GM21360 (cell line): ENCODE measurements around the gene DTNB.

ENCODE experiments used
- ATAC-seq: cut with Tn5 transposase; IDR thresholded peaks from one replicate; pipeline ENCODE4 v1.9.1; 2021; ENCODE audit warnings: mild to moderate bottlenecking, moderate library complexity; ENCODE audit not compliant: unreplicated experiment

The DTNB gene

DNA sequence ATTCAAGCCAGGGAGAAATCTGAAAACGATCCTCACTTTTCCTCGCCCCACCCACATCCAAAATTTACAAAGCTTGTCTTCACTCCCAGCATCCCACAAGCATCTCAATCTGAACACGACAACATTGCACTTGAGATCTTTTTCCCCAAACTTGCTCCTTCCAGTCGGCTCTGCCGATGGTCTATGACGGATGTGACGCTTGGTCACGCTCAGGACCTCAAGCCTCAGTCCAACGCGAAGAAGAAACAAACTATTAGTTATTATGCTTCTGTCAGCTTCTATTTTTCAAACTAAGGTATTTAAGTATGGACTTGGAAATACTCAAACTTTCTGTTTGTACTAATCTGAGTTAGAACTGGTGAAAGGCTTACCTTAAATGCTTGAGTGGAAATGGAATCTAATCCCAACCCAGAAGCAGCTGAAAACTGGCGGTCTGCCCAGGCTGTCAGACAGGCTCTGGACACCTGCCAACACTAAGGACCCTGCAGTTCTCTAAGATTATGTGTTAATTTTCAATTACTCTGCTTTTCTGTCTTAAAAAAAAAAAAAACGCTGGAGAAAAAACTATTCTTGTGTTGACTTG is 199.5 kb downstream of the DTNB start:
- no peak for ATAC-seq

DNA sequence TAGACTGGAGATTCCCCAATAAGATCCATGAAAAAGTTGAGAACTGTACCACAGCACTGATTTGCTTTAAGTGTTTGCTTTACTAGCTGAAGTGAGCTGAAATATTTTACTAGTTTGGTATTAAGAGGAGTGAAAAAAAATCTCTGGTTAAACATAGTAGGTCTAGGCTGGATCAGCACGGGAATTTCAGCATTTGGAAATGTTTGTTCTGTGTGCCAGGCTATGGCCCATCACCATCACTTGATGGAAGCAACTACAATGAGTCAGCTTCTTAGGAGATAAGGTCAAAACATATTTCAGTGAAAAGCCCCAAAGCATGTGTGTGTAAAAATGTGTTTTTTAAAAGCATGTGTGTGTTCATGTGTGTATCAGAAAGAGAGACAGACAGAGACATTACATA is 200.2 kb downstream of the DTNB start:
- no peak for ATAC-seq

DNA sequence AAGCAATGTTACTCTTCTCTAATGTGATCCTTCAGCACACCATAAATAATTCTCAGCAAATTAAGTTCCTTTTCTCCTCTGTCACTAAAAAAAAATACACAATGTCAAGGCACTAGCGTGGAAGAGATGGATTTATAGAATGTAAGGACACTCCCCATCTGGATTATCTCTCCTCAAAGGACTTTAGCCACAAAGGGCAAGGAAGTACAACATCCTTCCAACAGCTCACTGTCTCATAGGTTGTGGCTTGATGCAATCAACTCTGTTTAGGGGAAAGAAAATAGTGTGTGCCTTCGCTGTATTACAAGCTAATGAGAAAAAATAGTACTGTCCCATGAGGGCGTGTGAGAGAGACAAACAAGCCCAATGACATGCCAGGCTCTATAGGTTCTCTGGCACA is 202.6 kb downstream of the DTNB start:
- no peak for ATAC-seq

DNA sequence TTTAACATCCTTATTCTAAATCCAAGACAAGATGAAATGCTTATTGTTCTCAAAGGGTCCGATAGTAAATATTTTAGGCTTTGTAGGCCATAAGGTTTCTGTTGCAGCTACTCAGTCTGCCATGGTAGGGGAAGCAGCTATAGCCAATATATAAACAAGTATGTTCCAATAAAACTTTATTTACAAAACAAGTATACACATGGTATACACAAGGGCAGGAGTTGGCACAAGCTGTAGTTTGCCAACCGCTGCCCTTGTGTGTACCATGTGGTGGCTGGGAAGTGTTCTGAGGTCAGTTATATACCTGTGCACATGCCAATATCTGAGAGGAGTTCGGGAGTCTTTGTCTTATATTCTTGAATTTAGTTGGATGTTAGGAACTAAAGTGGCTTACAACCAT is 205.6 kb downstream of the DTNB start:
- no peak for ATAC-seq

DNA sequence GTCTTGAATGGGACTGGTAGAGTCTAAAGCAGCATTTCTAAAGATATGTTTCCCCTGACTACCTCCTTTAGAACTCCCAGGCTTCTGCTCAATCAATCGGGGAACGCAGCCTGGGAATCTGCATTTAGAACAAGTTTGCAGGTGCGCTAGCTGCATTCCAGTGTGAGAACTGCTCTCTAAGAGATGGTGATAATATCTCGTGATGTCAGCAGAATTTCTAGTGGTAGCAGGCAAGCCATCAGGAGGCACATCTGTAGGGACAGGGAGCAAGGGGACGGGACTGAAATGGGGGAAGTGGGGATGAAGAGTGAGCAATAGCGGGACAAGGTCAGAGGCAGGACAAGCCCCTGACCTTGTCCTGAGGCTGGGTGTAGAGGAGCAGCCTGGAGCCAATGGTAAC is 211.4 kb downstream of the DTNB start:
- ATAC-seq: no peak

DNA sequence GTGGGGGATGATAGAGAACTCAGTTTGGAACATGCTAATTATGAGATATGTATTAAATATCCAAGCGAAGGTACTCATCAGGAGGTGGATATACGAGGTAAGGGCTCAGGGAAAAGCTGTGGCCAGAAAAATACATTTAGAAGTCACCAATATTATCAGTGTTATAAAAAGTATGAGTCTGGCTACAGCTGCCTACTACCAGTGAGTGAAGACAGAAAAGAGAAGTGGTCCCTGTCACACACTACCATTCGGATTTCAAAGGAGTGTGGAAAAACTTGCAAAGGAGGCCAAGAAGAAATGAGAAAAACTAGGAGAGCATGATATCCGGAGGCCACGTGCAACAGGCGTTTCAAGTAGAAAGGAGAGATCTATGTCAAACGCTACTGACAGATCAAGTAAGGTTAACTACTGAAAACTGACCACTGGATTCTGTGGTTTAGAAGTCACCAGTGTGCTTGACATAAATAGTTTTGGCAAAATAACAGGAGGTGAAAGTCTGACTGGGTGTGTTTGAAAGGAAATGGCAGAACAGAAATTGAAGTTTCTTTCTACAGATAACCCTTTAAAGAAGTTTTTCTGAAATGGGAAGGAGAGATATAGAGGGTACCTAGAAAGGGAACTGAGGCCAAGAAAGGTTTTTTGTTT is 213.0 kb downstream of the DTNB start:
- no peak for ATAC-seq

DNA sequence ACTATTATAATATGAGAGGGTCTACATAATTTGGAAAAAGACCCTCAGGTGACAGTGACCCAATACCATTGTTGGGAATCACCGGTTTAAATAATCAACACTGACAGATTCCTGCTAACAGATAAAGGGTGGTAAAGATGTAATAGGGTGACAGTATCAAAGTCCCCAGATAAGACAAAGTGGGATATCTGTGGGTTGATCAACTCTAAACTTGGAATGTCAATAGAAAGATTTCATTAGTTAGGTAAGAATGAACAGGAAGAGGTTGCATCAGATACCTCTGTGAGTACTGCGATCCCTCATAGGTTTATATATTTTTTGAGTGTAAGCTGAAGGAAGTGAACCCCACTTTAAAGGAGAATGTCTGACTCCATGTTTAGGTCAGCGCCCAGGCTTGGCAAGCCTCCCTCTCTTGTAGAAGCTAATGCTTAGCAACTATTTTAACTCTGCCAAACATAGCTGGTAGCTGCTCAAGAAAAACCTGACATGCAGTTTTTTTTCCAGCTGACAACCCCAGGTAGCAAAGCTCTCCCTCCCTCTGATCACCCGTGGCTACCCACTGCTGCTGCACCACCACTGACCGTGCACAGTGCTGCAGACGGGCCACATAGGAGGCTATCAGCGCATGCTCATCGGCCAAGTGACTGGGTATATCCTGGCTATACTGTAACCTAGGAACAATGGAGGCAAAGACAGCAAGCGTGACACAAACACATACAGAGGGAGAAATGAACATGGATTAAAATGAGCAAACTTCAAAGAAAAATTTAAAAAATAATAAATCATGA is 218.4 kb downstream of the DTNB start:
- ATAC-seq: no peak

DNA sequence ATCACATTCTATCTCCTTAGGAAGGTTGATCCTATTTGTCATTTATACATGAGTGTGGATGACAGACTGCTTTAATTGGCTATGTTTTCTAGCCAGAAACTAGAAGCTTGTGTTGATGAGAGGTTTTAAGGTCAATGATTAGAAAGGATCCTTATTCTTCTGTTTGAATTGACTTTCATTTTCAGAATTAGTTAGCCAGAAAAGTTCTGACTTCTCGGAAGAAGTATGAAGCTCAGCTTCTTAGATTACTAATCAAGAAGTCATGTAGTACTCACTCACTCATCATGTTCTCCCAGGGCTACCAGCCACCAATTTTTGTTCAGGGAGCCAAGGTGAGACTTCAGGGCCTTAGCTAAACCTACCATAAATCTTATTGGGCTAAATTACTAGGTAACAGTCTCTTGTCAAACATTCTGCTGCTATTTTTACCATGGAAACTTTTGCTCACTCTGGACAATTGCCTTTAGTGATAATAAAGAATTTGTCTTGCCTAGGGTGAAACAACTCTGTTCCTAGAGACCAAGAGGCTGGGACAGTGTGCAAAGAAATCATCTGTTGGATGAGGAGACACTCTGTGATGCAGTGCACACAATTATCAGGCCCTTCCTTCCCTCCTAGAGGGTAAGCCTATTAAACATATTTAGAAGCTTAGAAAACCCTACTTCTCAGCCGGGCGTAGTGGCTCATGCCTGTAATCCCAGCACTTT is 220.0 kb downstream of the DTNB start:
- no peak for ATAC-seq

DNA sequence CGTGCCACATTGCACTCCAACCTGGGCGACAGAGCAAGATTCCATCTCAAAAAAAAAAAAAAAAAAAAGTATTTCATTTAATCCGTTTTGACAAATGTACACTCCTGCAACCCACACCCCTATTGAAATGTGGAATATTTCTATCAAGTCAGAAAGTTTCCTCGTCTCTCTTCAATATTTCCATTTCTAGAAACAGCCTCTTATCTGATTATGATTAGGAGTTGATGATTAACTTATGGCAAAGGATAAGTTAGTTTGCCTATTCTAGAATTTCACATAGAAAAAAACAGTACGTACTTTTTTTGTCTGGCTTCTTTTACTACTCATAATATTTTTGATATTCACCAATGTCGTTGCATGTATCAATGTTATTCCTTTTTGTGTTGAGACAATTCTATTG is 224.6 kb downstream of the DTNB start:
- ATAC-seq: no peak

DNA sequence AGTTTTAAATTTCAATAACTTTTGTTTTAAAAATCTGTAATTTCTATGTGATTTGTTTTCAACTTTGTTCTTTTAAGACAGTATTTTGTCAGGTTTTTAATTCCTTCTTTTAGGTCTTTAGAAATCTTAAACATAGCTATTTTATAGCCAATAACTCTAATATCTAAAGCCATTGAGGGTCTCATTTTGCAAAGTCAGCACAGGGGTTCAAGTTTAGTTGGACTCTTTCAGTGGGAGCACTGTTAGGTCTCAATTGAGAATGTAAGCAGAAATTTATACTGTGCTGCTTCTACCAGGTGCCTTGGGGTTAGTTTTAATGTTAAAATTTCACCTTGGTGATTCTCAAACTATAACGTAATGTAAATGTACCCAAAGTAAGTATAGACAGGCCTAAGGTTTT is 226.4 kb downstream of the DTNB start:
- ATAC-seq: no peak

DNA sequence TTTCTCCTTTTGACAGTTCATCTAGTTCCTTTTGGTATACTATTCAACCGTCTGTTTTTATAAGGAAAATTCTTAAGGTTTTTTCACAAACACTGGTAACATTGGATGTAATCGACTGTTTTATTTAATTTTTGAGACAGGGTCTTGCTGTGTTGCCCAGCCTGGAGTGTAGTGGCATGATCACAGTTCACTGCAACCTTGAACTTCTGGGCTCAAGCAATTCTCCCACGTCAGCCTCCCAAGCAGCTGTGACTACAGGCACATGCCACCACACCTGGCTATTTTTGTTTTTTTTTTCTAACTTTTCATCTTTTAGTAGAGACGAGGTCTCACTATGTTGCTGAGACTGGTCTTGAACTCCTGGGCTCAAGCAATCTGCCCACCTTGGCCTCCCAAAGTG is 227.3 kb downstream of the DTNB start:
- ATAC-seq: no peak

DNA sequence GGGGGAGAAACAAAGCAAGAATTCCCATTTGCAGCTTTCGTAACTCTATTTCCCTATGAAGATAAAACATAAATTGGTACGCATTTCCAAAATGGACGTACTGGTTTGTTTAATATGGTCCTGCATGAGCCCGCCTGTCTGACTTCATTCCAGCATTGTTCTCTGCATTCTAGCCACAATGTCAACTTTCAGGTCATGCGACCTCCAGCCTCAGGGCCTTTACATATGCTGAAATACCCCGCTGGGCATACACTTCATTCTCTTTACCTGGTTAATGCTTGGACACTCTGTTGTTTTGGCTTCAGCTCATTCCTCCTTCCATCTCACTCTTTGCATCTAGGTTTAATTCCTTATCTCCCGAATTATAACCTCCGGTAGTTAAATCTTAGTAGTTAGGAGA is 227.9 kb downstream of the DTNB start:
- ATAC-seq: no peak

DNA sequence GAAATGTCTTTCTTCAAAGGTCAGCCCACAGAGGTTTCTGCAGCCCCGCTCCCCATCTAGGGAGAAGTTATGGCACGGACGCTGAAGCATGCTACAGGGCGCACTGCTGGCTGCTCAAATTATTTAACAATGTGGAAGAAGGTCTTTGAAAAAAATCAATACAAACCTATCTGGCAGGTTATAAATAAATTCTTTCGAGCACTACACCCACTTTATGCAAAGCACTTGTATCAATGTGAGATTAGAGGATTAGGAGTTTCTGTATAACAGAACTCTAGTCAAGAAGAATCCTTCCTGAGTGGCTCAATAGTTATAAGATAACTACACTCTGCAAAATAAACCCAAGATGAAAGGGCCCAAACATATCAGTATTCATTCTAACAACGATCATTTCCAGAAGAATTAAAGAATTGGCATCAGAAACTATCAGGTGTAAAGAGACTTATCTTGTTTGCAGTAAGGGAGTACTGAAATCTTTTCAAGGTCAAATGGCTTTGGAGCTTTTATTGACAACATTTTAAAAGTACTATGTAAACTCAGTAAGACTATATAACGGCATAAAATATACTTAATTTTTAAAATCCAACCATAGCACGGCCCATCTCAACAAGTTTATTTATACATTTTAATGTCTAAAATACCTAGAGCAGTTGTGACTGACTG is 228.6 kb downstream of the DTNB start:
- ATAC-seq: no peak

DNA sequence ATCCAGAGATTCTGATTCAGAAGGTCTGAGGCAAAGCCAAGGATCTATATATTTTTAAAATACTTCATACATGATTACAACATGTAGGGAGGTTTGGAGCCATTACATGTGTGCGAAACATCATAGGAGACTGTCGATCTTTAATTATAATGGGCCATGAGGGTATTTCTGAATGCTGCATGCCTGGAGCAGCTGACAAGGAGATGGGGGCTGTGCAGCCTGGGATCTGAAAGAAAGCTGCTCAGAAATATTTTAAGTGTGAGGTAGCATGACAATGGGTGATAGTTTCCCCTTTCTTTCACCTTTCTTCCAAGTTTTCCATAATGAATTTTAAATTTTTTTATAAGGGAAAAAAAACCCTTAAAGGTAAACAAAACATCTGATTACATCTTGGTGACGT is 229.6 kb downstream of the DTNB start:
- no peak for ATAC-seq

DNA sequence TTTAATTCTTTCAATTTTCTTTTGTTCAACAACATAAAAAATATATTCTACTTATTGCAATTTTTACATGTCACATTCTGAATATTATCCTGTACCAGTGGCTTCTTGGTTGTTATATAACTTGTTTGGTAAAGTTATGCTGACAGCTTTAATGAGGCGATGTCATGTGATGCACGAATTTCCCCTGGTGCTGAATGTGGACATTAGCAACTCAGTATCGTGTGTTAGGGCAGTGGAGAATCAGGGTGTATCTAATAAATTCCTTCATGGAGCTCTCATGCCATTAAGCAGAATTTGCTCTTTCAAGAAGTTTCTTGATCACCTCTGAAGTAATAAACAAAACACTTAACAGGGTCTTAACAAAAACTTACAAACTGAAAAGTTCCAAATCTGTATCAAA is 232.0 kb downstream of the DTNB start:
- no peak for ATAC-seq

DNA sequence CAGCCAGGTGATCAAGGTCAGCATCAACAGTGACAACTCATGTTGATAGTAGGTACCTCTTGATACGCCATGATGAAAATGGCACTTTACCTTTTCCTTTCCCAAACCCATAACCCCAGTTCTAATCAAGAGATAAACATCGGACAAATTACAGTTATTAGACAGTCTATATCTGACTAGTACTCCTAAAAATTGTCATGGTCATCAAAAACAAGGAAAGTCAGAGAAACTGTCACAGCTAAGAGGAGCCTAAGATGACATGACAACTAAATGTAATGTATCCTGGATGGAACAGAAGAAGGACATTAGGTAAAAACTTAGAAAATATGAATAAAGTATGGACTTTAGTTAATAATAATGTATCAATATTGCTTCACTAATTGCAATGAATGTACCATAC is 234.6 kb downstream of the DTNB start:
- ATAC-seq: no peak

DNA sequence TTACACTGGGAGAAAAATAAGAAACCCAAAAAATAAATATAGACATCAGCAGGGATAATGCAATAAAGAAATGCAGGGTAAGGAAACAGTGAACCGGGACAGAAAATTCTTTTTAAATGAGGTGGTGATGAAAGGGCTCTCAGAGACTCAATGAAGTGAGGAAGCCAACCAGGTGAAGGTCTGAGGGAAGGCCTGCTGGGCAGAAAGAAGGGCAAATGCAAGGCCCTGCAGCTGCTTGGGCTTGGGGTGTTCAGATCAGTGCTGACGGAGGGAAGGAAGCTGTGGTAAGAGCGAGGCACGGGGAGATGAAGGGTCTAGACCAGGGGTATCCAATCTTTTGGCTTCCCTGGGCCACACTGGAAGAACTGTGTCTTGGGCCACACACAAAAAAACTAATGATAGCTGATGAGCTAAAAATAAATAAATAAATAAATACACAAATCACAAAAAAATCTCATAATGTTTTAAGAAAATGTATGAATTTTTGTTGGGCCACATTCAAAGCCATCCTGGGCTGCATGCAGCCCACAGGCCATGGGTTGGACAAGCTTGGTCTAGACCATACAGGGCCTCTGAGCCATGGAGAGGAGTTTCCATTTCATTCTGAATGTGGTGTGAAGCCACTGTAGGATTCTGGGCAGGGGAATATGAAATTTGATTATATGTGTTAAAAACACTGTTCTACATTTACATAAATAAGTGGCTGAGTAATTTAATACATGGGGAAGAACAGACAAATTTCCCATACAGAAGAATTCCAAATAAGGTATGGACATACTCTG is 235.3 kb downstream of the DTNB start:
- no peak for ATAC-seq

DNA sequence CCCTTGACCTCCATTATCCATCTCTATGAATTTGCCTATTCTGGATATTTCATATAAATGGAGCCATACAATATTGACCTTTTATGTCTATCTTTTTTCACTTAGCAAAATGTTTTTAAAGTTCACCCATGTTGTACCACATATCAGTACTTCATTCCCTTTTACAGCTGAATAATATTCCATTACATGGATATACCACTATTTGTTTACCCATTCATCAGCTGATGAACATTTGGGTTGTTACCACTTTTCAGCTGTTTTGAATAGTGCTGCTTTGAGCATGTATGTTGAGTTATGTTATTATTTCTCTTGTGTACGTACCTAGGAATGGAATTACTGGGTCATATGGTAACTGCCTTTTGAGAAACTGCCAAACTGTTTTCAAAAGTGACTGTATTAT is 238.0 kb downstream of the DTNB start:
- ATAC-seq: no peak

DNA sequence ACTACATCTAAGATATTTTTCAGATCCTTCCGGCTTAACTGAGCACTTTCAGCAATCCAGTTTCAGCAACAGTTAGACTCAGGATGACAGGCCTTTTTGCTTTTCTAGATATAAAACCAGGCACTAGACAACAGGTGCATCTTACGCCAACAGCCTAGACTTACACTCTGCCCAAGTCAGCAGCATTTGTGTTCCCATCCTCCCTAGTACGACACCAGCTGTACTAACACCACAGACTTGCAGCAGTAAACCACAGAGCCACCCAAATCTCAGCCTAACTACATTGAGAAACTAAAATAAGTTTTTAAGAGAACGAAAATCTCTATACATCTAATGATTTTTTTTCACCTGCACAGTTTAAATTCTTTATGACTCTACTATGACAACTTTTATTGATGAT is 241.8 kb downstream of the DTNB start:
- ATAC-seq: no peak

DNA sequence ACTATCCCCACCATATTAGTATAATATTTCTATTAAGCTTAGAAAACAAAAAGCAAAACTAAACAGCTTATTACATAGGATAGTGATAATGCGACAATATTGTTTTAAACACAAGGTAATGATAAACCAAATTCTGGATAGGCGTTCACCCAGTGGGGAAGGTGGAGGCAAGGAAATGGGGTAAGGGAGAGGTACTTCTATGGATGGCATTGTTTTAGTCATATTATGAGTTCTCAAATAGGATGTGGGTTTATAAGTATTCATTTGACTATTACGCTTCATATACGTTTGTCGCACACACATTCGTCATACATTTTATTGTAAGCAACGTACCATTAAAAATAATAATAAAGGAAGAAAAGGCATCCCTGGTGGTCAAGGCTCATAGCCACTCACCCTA is 242.8 kb downstream of the DTNB start:
- no peak for ATAC-seq

DNA sequence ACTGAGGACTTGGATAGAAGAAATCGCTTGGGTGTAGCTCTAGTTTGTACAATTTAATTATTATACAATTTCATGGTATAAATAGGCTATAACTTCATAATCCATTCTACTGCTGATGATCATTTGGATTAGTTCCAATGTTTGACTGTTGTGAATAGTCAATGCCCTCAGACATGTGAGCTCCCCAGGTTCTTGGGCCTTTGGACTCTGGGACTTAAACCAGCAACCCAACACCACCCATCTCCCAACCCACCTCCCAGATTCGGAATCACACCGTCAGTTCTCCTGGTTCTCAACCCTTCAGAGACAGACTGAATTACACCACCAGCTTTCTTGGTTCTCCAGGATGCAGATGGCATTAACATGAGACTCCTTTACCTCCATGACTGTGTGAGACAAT is 247.1 kb downstream of the DTNB start:
- ATAC-seq: no peak
